ENCODE data around the gene STXBP1. TPM values are rescaled to one million over a fixed set of nuclear protein-coding genes. Genes with fewer than 3 reads are reported as not detected.

The STXBP1 gene
- total and polyA plus RNA-seq, 9 of the 15 experiments (the other 6 are each of a cell fraction or from before 2014, with no cell fraction given), result 4.6 to 35.1 (median 9.7) TPM

DNA sequence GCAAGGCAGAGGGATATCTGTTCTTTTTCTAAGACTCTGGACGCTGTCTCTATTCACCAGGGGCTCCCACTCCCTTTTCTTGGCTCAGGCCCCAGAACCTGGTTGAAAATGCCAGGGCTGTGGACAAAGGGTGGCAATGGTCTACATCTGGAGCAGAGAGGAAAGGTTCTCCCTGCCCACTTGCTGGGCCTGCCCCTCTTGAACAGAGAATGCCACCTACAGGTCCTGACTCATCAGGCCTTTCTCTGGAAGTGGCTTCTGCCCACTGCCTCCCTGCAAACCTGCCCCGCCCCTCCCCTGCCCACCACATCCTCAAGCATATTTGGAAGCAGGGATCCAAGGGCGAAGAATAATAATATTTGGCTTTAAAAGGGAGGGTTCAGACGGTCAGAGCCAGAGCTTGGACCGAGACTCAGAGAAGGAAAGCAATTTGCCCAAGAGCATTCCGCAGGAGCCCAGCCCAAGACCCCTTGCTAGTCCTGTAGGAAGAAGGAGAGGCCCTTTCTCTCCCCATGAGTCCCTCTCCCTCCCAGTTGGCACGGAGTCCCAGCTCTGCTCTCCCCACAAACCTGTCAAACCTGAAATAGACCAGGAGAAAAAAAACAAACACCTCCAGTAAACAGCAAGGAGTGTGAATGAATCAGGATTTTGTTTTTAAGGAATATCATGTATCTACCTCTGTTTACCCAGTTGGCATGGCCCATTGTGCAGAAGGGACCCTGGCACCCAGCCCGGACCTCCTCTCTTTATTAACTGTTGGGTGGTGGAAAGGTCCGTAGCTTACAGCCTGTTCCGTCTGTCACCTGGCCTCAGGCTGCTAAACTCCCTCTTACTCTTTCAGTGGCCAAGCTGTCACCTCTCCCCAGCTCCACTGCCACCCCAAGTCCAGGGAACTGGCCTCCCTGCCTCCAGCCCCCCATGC lies 37.7 kb upstream of the STXBP1 start:
- DNase-seq (ENCODE audit: extremely low read depth in 1 of 4, low spot score in 3 of 4) (no peak), ATAC-seq (no peak), FAIRE-seq (no peak)
- CTCF ChIA-PET (ENCODE audit: low intra/inter-chr PET ratio), result no interaction called here
- Histone ChIP-seq H3K4me3 (no peak overlapping the region), H3K4me2 (ENCODE audit: insufficient read depth, low read length) (no peak overlapping the region), H3K27me3 (ENCODE audit: control insufficient read depth in 2 of 2, insufficient read depth in 2 of 2, low read length in 2 of 2) (no peaks in the 10 kb centered on the region), H3K9me1 (ENCODE audit: control insufficient read depth, insufficient read depth, low read length) (no peaks in the 10 kb centered on the region), H3K79me2 (ENCODE audit: control insufficient read depth, insufficient read depth, low read length) (no peaks in the 10 kb centered on the region), H2AFZ (ENCODE audit: low read depth, low read length) (no peak overlapping the region), H3K27ac (ENCODE audit: extremely low read depth, low read depth, low read length) (no peak overlapping the region), H3K9me3 (replicated peaks; ENCODE audit: control insufficient read depth, insufficient read depth, low read depth, low read length) (no peaks in the 10 kb centered on the region), H4K20me1 (replicated peaks; ENCODE audit: control insufficient read depth, insufficient read depth, low read length) (no peaks in the 10 kb centered on the region), H3K9ac (ENCODE audit: insufficient read depth in 1 of 2, low read depth in 2 of 2, low read length in 2 of 2) (0 out of 4 replicates have a peak overlapping the region, but pooled peaks of 1 of the 2 experiments have one; percentile 11), H3K36me3 (ENCODE audit: control insufficient read depth, insufficient read depth, low read length) (no peaks in the 10 kb centered on the region), H3K4me1 (replicated peaks in 1 of 2; ENCODE audit: control insufficient read depth in 2 of 2, insufficient read depth in 2 of 2, low read length in 2 of 2) (peaks cover 12 to 17% of the 10 kb centered on the region in 2 experiments)
- POLR2A ChIA-PET, result interaction anchor here (1.4 kb wide), 1 partner anchor 11 kb away, joined by 3 read pairs; no protein-coding TSS in a partner anchor
- BruUV-seq (replicated peaks), result no TSS peak
- intact Hi-C loops (cut with micrococcal nuclease) (no loop called here), in situ Hi-C loops (cut with MboI) (no loop called here)
- WGBS (ENCODE audit: insufficient coverage, low coverage, missing lambda C conversion rate), result 34% methylated on average over 10 of the region's 10 CpGs
- TF ChIP-seq NEUROD1 (IDR thresholded peaks at IDR 0.05; ENCODE audit: borderline replicate concordance, low read depth, low read length, partially characterized antibody) (no peak), MYC (IDR thresholded peaks at IDR 0.05; ENCODE audit: low read depth, low read length) (no peak), MYC (CRISPR knock-in tag; IDR thresholded peaks at IDR 0.05; ENCODE audit: borderline replicate concordance, low read depth) (no peak), CBX2 (IDR thresholded peaks at IDR 0.05; ENCODE audit: insufficient read depth, low read length, poor library complexity, severe bottlenecking) (no peak), ZNF23 (CRISPR knock-in tag; IDR thresholded peaks at IDR 0.05) (no peak)
- TF ChIP-seq, protein P1, sequence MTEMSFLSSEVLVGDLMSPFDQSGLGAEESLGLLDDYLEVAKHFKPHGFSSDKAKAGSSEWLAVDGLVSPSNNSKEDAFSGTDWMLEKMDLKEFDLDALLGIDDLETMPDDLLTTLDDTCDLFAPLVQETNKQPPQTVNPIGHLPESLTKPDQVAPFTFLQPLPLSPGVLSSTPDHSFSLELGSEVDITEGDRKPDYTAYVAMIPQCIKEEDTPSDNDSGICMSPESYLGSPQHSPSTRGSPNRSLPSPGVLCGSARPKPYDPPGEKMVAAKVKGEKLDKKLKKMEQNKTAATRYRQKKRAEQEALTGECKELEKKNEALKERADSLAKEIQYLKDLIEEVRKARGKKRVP (CRISPR knock-in tag; IDR thresholded peaks at IDR 0.05), result no peak

All from K562 (cell line).